Prostate gland (tissue), 2 donors: ENCODE measurements around the gene RPL29.

ENCODE experiments used
- POLR2A ChIP-seq: fragments of 450-650 bp; IDR thresholded peaks from one replicate; pipeline ENCODE4 v1.6.1; 2016; ENCODE audit warnings: antibody characterized with exemption, mild to moderate bottlenecking
- TF ChIP-seq, protein P1 (sequence below), 4 experiments: fragments of 200-600 bp in 2 of 4; fragments of 450-650 bp in 2 of 4; sonication (generic) in 2 of 4; IDR thresholded peaks; 1 replicate in 3 of 4; 2 replicates in 1 of 4; pipeline ENCODE4 v1.5.1; 2016 to 2019; ENCODE audit warnings: antibody characterized with exemption in 4 of 4, mild to moderate bottlenecking in 2 of 4, moderate library complexity in 2 of 4

DNA sequence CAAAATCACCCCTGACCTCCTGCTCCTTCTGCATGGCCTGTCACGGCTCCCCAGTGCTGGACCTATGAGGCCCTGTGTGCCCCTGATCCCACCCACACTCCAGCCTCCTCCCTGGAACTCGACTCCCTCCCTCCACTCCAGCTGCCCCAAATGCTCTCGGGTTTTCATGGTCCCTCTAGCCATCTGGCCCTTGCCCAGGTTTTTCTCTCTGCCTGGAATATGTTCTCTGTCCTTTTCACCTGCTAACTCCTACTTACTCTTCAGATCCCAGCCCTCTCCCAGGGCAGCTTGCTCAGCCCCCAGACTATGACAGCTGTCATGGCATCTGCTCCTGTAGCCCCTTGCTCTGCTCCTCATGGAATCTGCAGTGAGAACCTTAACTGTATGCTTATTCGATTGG lies 30.3 kb upstream of the RPL29 start:
- TF ChIP-seq, protein P1, sequence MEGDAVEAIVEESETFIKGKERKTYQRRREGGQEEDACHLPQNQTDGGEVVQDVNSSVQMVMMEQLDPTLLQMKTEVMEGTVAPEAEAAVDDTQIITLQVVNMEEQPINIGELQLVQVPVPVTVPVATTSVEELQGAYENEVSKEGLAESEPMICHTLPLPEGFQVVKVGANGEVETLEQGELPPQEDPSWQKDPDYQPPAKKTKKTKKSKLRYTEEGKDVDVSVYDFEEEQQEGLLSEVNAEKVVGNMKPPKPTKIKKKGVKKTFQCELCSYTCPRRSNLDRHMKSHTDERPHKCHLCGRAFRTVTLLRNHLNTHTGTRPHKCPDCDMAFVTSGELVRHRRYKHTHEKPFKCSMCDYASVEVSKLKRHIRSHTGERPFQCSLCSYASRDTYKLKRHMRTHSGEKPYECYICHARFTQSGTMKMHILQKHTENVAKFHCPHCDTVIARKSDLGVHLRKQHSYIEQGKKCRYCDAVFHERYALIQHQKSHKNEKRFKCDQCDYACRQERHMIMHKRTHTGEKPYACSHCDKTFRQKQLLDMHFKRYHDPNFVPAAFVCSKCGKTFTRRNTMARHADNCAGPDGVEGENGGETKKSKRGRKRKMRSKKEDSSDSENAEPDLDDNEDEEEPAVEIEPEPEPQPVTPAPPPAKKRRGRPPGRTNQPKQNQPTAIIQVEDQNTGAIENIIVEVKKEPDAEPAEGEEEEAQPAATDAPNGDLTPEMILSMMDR (IDR thresholded peaks at IDR 0.05) = no peak
- no peak for TF ChIP-seq POLR2A
